Measurements from ENCODE around the gene GJB4.
"Not testable (repeated sequence)": the region's sequence is repeated elsewhere in the genome, so short reads cannot be mapped to it uniquely, and the experiment has no call there.

Gene GJB4

DNA sequence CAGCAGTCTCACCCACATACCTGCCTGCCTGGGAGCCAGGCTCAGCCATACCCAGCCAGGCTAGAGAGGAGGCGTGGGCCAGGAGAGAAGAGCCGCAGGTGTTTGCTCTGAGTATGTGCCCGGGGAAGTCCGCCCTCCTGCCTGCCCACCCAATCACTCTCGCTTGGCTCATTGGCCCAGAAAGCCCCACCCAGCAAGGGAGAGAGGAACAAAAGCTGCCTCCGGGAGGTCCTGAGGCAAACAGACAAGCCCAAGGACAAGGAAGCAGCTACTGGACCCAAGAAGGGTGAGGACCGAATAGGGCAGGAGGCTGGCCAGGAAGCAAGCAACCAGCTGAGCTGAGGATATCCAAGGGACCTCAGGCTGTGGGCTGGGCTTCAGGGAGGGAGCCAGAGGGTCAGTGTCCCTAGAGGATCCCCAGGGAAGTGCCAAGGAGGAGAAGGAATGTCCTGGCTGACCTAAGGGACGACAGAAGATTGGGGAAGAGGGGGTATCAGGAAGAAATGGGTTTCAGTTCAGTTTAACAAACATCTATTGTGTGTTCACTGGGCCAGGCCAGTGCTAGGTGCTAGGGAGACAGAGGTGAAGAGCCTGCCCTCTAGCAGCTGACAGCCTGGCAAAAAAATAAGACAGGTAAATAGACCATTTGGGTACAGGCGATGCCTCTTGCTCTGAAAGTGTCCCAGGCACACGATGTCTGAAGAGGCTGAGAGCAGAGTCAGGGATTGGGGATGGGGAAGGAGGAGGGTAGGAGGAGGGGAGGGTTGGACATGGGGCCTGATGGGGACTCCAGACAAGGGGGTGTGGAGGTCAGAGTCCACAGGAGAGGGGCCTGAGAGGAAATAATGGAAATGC is at the start of gene GJB4:
Gene GJB4, plus strand, starts transcription at position 238 of the 855 bp plus-strand sequence. CDS start 1,515 bp downstream, outside the sequence.
- DNase-seq: no peak

DNA sequence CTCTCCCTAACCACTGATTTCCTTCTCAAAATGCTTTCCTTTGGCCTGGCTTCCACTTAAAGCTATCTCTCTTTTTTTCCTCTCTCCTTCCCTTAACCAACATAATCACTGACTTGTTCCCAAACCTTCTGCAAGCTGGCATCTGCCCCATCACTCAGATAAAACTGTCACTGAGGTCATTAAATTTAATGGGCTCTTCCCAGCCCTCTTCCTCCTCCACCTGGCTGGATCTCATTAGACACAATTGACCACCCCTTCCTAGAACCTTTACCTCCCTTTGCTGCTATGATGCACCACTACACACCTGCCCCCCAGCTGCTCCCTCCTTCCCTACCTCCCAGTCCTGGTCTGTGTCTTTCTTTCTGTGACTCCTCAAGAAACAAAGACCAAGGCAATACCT is 48.7 kb upstream of the GJB4 start:
- no peak for DNase-seq

DNA sequence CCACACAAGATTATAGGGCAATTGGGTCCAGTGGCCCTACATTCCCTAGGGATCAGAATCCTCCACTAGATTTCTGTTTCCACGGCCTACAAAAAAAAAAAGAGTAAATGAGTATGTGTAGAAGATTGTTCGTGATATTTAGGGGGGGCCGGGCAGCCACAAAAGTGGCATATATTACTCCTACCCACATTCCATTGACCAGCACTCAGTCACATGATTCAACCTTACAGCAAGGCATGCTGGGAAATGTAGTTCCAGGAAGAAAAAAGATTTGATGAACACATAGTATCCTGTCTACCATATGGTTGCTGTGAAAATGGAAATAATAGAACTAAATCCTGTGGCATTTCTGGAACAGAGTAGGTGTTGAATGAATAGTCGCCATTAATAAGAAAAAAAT is 48.1 kb upstream of the GJB4 start:
- DNase-seq: no peak

DNA sequence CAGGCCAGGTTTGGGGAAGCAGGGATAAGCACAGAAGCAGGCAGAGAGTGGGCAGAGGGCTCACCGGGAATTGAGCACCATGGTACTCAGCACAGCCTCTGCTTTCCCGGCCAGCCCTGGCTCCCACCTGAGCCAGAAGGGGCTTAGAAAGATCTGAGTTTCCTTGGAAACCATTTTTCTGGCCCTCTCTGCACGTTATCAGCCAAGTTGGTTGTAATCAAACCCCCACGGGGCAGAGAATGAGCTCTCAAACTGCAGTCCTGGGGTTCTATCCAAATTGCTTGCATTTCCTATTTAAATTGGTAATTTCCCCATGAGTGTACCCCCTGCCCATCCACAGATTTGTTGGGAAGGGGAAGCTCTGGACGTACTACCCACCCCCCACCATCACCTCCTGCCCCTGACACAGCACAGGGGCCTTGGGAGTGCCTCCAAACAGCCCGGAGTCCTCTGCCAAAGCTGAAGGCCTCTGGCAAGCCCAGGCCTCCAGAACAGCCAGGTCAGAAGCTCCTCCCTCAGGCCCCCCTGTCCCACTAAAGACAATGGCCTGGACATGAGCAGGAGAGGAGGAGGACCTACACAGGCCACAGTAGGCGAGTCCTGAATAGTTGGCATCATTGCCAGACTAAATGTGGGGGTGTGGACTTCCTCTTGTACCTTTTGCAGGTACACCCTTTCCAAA is 47.4 kb upstream of the GJB4 start:
- DNase-seq: no peak

DNA sequence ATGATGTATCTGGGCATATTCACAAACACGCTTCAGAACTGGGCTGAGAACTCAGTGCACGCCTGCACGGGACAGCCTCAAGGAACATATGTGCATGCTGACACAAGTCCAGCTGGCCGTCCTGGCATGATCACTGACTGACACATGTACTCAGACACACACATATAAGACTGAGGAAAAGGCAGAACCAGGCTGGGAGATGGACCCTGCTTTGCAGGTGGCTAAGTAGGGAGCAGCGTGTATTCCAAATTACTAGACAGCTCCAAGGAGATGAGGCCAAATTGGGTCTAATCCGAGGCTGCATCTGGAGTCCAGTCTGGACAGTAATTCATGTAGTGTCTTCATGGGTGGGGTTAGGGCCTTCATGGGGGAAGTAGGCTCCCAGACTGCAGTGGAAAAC is 46.1 kb upstream of the GJB4 start:
- DNase-seq: no peak

DNA sequence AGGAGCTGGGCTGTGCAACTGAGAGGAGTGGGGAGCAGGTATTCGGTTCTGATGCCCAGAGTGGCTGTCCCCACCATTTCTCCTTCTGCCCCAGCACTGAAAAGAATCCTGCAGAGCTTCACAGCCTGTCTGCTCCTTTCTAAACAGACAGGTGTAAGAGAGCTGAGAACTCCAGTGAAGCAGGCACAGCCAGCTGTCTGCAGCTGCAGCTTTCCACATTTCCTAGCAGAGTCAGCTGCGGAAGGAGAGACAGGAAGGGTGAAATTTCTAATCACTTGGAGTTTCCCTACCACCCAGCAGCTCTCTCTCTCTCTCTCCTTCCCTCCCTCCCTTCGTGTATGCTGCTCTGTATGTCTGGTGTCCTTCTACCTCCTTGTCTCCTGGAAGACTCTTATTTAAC is 45.2 kb upstream of the GJB4 start:
- DNase-seq: no peak

DNA sequence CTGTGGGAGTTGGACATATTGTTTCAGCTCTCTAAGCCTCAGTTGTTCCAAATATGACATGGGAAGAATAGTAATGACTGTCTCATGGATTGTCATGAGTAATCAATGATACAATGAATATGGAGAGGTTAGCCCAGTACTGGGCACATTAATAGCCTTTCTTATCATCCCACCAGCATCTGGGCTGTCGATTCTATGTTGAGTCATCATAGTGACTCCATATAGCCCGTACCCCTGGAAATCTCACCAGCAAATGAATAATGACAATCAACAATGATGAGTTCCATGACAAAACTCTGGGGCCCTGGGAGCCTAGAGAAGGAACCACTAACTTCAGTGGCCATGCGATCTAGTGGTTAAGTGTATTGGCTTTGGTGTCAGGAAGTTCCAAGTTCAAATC is 44.4 kb upstream of the GJB4 start:
- DNase-seq: no peak

DNA sequence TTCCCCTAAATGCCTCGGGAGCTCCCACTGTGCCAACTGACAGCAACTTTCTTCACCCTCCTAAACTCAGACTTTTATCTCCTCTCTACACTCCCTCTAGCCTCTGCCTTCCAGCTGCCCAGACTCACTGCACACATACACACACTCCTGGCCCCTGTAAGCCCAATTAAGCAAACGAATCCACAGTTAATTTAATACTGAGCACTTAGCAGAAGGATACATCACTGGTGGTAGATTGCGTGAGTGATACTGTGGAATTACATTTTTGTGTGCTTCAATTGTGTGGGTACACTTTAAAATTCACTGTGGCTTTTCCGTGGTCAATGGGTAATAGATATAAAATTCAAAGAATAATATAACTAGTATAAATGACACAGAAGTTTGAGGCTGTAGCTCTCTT is 38.3 kb upstream of the GJB4 start:
- DNase-seq: no peak

DNA sequence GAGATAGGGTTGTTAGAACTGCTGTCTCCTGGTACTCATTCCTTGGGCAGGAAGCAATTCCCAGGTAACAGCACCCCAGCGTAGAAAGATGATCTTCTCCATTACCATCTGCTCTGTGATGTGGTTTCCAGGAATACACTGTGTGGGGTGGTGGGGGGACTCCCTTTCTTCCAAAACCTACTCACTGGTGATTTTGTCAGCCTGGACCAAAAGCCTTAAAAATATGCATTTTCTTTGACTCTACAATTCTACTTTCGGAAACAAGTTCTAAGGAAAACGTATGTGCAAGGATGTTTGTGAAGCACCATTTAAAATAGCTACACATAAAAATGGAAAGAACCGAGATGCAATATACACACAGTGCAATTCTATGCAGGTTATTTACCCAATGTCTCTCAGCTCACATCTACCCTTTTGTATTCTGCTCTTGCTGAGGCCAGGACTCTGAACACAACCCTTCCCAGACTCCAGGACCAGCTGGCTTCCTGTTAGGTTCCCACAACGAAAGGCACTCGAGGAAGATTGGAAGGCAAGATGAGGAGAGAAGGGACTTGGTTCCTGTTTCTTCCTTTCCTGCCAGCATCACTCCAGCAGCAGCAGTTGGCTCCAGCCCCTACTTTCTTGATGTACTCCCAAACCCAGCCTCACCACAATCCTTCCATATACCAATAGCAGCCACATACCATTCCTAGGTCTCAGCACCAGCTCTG is 37.7 kb upstream of the GJB4 start:
- no peak for DNase-seq

DNA sequence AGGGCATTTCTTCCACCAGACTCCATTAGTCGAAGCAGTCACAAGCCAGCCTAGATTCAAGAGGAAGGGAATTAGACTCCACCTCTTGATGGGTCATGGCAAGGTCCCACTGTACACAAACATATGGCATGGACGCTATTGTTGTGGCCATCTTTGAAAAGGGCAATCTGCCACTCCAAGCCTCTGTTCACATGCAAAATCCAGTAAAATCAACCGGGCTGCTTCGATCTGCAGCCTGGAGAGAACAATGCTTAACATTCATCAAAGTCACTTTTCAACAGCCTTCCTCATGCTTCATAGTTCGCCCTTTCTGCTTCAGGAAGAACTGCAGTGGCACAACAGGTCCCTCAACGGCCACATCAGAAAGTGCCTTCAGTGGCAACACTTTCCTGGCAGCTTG is 32.7 kb upstream of the GJB4 start:
- DNase-seq: no peak

DNA sequence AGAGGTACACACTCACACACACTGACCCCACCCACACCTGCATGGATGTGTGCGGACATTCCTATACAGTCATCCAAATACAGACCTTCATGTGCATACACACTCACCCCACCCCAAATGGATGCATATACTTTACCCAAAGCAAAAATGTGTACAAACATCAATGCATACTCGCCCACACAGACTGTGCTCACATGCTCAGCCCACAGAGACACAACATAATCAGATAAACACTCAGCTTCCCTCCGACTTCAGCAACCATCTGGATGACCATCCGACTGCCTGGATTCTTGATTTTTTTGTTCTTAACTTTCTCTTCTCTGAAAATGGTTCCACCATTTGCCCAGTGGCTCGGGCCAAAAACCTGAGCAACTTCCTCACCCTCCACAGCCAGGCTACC is 29.1 kb upstream of the GJB4 start:
- DNase-seq: no peak

DNA sequence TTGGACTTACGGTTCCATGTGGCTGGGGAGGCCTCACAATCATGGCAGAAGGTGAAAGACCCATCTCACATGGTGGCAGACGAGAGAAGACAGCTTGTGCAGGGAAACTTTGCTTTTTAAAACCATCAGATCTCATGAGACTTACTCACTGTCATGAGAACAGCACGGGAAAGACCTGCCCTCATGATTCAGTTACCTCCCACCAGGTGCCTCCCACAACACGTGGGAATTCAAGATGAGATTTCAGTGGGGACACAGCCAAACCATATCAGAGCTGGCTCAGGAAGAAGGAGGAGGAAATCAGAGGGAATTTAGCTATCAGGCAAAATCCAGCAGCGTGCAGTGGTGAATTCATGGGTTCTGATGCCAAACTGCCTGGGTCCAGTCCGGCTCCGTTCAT is 26.7 kb upstream of the GJB4 start:
- DNase-seq: not testable (repeated sequence)

DNA sequence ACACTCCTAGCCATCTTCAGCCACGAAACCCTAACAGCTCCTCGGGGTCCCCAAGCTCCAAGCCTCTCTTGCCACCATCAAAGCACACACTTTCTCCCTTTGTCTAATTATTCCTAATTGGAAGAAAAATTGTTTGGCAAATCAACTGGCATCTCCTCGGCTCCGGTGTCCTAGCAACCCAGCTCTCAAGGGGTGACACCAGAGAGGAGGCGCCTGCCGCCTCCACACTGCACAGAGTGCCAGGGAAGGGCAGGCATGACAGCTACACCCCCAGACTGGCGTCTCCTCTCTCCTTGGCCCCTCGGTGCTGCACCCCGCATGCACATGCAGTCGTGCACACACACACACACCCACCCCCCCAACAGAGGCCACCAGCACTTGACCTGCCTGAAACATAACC is 22.8 kb upstream of the GJB4 start:
- DNase-seq: no peak

DNA sequence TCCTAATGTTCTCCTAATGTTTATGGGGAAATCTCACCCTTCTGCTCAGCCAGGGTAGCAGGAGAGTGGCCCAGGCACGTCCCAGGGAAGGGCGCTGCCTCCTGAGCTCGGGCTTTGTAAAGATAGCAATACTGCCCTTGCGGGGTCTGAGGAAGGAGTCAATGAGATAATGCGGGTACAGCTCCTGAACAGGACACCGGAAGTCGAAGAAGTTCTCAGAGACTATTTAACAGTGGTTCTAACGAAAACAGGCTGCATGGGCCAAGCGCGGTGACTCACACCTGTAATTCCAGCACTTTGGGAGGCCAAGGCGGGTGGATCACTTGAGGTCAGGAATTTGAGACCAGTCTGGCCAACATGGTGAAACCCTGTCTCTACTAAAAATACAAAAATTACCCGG is 22.3 kb upstream of the GJB4 start:
- not testable (repeated sequence) for DNase-seq

DNA sequence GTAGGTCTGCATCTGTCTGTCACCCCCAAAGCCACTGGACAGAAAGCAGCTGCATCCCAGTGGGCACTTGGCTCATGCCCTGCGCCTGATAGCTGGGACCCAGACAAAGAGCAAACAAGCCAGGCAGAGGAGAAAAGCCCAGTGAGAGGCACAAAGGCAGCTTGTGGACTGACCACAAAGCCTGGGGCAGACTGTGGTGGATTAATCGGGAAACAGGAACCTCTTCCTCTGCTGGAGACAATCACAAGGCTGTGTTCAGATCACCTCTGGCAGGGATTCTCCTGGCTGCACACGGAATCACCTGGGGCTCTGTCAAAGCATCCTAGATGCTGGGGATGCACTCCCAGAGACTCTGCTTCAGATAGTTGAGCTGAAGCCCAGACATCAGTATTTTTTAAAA is 19.9 kb upstream of the GJB4 start:
- no peak for DNase-seq

DNA sequence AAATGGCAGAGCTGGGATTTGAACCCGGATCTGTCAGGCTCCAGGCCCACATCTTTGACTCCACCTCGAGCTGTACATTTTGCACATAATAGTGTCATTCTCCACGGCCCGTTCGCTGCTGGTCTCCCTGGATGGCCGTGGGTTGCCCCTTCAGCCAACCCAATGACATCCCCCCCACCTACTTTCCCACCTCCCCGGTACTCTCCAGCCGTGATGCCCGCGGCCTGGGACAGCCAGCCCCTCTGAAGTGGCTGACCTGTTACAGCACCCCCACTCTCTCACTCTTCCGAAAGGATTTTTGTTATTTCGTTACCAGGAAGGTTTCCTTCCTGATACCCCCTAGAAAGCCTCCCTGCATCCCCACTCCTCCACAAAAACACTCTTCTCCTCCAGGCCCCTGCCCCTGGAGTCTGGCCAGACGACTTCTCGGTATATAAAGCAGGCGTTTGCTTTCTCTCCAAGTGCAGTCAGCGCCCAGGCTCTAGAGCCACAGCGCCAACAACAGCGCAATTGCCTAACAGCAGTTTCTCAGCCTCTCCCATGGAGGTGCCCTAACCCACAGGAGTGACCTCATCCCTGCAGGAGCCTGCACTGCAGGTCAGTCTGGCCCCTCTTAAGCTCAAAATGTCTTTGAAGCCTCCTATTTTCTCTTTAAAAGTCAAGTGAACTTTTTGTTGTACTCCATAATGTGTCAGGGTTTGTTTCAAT is 19.2 kb upstream of the GJB4 start:
- no peak for DNase-seq

DNA sequence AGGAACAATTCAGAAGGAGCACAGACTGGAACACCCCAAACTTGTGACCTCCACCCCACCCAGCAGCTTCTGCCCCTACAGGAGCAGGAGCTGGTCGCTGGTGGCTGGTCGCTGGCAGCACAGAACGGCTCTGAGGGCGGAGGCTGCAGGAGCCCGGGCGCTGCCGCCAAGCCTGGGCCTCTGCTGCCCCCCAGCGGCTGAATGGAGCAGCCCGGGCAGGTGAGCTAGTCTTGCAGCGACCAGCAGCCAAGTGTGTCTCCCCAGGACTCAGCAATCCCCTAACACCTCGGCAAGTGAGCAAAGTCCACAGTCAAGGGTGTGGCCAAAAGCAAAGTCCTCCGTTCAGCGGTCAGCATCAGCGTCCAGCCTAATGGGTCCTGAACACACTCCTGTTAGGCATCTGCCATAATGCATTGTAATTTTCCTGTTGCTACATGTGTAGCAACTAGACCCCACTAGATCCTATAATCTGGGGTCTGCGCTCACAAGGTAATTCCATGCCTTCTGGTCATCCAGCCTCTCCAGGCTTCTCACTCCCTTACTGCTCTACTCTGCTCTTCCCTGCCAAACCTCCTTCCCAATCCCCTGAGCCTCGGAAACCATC is 16.8 kb upstream of the GJB4 start:
- peak; percentile 94 for DNase-seq

DNA sequence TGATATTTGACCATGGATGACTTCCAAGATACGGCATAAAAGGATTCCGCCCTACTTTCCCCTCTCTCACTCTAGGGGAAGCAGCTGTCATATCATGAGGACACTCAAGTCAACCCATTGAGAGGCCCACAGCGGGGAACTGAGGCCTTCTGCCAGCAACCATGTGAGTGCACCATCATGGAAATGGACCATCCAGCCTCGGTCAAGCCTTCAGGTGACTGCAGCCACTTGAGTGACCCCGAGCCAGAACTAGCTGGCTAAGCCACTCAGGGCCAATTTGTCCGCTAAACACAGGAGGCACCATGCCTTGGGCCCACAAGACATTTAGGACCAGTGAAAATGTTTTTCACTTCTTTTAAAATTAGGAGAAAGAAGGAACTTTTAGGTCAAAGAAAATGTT is 15.8 kb upstream of the GJB4 start:
- no peak for DNase-seq

DNA sequence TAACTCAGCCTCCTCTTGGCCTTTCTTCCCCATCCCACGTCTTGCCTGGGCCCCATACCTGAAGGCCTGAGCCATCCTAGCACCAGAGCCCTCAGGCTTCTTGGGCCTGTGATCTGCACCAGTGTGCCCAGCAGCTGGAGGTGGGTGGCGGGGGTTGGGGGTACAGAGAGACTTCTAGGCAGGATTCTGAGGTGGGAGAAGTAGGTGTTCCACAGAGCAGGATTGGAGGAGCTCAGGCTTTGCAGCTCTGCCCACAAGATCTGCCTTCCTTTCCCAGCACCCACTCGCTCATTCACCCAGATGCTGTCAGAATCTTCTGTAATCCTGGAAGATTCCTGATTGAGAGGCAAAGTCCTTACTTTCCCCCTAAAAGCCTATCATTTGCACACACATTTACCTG is 14.7 kb upstream of the GJB4 start:
- DNase-seq: no peak

DNA sequence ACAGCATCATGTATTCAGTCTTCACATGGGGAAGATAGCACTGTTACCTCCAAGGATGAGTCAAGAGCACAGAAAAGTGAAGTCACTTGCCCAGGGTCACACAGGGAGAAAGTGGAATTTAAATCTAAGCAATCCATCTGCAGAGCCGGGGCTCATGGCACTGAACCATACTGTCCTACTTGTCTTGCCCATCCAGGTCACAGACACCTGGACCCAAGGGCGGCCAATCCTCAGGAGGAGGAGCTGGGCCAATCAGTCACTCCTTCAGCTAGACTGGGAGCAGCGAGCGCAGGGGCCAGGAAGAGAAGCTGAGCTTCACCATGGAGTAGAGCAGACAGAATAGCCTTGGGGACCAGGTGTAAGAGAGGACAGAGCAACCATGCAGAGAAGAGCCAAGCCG is 13.9 kb upstream of the GJB4 start:
- no peak for DNase-seq

DNA sequence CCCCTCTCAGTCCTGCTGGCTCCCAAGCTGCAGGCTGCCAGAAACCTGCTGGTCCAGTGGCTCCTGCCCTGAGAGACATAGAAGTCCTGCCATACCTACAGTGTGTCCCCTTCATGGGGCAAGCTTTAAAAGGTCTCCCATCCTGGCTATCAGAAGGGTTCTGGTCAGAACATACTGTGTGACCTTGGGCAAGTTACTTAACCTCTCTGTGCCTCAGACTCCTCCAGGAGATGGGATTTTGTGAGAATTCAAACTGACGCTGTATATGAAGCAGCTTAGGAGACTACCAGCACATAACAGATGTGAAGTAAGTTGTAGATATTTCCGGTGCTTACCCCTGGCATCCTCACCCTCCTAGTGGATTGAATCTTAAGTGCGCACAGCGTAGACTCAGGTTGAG is 13.4 kb upstream of the GJB4 start:
- DNase-seq: no peak

DNA sequence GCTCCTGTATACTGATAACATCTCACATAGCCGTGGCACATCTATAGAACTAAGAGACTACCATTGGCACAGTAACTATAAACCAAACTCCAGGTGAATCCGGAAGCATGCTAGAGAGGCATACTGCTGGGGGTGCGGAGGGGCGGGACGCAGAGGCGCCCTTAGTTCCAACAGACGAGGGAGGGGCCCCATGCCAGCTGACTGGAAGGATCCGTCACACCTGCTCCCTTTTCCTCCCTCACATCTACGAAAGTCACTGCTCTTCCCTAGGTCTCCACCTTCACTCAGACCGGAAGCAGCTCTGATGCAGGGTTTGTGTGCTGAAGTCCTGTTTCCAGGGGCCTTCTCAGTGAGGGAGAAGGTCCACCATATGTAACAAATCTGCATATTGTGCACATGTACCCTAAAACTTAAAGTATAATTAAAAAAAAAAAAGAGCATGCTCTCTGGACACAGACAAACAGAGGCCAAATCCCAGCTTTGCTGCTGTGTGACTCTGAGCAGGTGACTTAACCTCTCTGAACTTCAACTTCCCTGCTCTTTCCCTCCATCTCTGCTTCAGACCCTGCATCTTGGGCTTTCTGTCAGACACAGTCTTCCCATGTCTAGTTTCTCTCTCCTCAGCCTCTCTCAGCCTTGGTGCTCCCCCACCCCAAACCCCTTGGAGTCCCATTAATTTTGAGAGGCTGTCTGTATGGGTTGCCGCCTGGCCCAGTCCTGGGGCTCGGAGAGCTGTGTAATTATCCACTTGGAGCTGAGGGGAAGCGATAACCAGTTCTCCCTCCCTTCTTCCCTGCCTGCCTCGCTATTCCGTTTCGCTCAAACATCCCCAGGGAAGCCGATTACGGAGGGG is 12.5 kb upstream of the GJB4 start:
- no peak for DNase-seq
